Loucy (cell line): ENCODE data around the gene ZNF784.

Experiments
- H2AFZ ChIP-seq: fragments of 200-600 bp; sonication (generic); 2 replicates; pipeline ENCODE4 v1.6.0; 2016; ENCODE audit warnings: antibody characterized with exemption, mild to moderate bottlenecking, low read length, moderate library complexity
- H3F3A ChIP-seq: fragments of 200-600 bp; 2 replicates; pipeline ENCODE4 v1.6.0; 2016; ENCODE audit warnings: antibody characterized with exemption, low read depth, mild to moderate bottlenecking
- H3K27me3 ChIP-seq: fragments of 200-600 bp; sonication (generic); 2 replicates; pipeline ENCODE4 v1.6.1; 2014; ENCODE audit warnings: low read length, mild to moderate bottlenecking; ENCODE audit not compliant: insufficient read depth, poor library complexity, severe bottlenecking
- H3K36me3 ChIP-seq: fragments of 200-600 bp; sonication (generic); 2 replicates; pipeline ENCODE4 v1.6.1; 2016; ENCODE audit warnings: low read length; ENCODE audit not compliant: insufficient read depth
- H3K4me1 ChIP-seq: fragments of 200-600 bp; sonication (generic); 2 replicates; pipeline ENCODE4 v1.5.1; 2014; ENCODE audit warnings: low read length, mild to moderate bottlenecking; ENCODE audit not compliant: insufficient read depth, poor library complexity, severe bottlenecking
- H3K4me2 ChIP-seq: fragments of 200-600 bp; sonication (generic); 2 replicates; pipeline ENCODE4 v1.6.0; 2014; ENCODE audit warnings: antibody characterized with exemption, low read length, low read depth, mild to moderate bottlenecking; ENCODE audit not compliant: poor library complexity, severe bottlenecking
- H3K4me3 ChIP-seq: fragments of 200-600 bp; sonication (generic); 2 replicates; pipeline ENCODE4 v1.5.1; 2014; ENCODE audit warnings: low read length, mild to moderate bottlenecking, mixed read lengths; ENCODE audit not compliant: poor library complexity, severe bottlenecking
- H3K79me2 ChIP-seq: fragments of 200-600 bp; sonication (generic); 2 replicates; pipeline ENCODE4 v1.6.1; 2014; ENCODE audit warnings: low read length; ENCODE audit not compliant: insufficient read depth
- H3K9ac ChIP-seq: fragments of 200-600 bp; sonication (generic); 2 replicates; pipeline ENCODE4 v1.6.0; 2014; ENCODE audit warnings: mild to moderate bottlenecking, low read depth, low read length, moderate library complexity; ENCODE audit not compliant: poor library complexity, severe bottlenecking
- H3K9me2 ChIP-seq: fragments of 200-600 bp; sonication (generic); replicated peaks from 2 replicates; pipeline ENCODE4 v1.6.1; 2016; ENCODE audit warnings: low read depth, low read length, mixed read lengths
- H3K9me3 ChIP-seq: fragments of 200-600 bp; sonication (generic); 2 replicates; pipeline ENCODE4 v1.6.1; 2014; ENCODE audit warnings: mild to moderate bottlenecking, antibody characterized with exemption, low read length, low read depth; ENCODE audit not compliant: insufficient read depth
- H4K20me1 ChIP-seq: fragments of 200-600 bp; sonication (generic); 2 replicates; pipeline ENCODE4 v1.6.0; 2014; ENCODE audit warnings: antibody characterized with exemption, low read length, mild to moderate bottlenecking; ENCODE audit not compliant: insufficient read depth, poor library complexity, severe bottlenecking
- CTCF ChIP-seq: fragments of 200-600 bp; sonication (generic); conservative IDR thresholded peaks from 2 replicates; pipeline ENCODE4 v1.5.1; 2014; ENCODE audit warnings: mild to moderate bottlenecking, antibody characterized with exemption, low read length
- EZH2phosphoT487 ChIP-seq: fragments of 200-600 bp; IDR thresholded peaks from 2 replicates; pipeline ENCODE4 v1.6.1; 2018; ENCODE audit warnings: antibody characterized with exemption, mild to moderate bottlenecking, moderate library complexity, borderline replicate concordance

Gene ZNF784

GRCh38 chr19:55635334-55635717 is 11.0 kb upstream of the ZNF784 start:
- peaks cover 8% of the 10 kb centered on the region for H4K20me1 ChIP-seq
- H3K4me1 ChIP-seq = peaks cover 27% of the 10 kb centered on the region
- no peak for TF ChIP-seq CTCF
- TF ChIP-seq EZH2phosphoT487 = no peak
- H3K36me3 ChIP-seq = no peaks in the 10 kb centered on the region
- no peaks in the 10 kb centered on the region for H3K27me3 ChIP-seq
- H3K9ac ChIP-seq = peak overlapping the region; percentile 96
- peak overlapping the region; percentile 82; the same call in 1 of the 2 replicates for H2AFZ ChIP-seq
- no peaks in the 10 kb centered on the region for H3K9me3 ChIP-seq
- peak overlapping the region; percentile 99 for H3K4me2 ChIP-seq
- H3F3A ChIP-seq = no peaks in the 10 kb centered on the region
- H3K79me2 ChIP-seq = peaks cover 36% of the 10 kb centered on the region
- H3K9me2 ChIP-seq = no peaks in the 10 kb centered on the region
- peak overlapping the region; percentile 96 for H3K4me3 ChIP-seq

GRCh38 chr19:55633861-55634260 is 9.5 kb upstream of the ZNF784 start:
- H3K4me1 ChIP-seq = peaks cover 23% of the 10 kb centered on the region
- H3K4me2 ChIP-seq = peak overlapping the region; percentile 99
- H3K9me3 ChIP-seq = no peaks in the 10 kb centered on the region
- no peaks in the 10 kb centered on the region for H3F3A ChIP-seq
- H3K36me3 ChIP-seq = no peaks in the 10 kb centered on the region
- H3K79me2 ChIP-seq = peaks cover 30% of the 10 kb centered on the region
- H3K9me2 ChIP-seq = no peaks in the 10 kb centered on the region
- no peaks in the 10 kb centered on the region for H3K27me3 ChIP-seq
- peak overlapping the region; percentile 96 for H3K4me3 ChIP-seq
- no peak overlapping the region for H2AFZ ChIP-seq
- peak overlapping the region; percentile 96 for H3K9ac ChIP-seq
- TF ChIP-seq CTCF (no peak), EZH2phosphoT487 (no peak)
- H4K20me1 ChIP-seq = peaks cover 8% of the 10 kb centered on the region

- H3K9me2 ChIP-seq = no peaks in the 10 kb centered on the region
- no peaks in the 10 kb centered on the region for H3K9me3 ChIP-seq
- H2AFZ ChIP-seq = no peak overlapping the region
- H3K79me2 ChIP-seq = peaks cover 25% of the 10 kb centered on the region
- H3K4me2 ChIP-seq = no peak overlapping the region
- H3K4me1 ChIP-seq = peaks cover 20% of the 10 kb centered on the region
- no peaks in the 10 kb centered on the region for H3K27me3 ChIP-seq
- no peaks in the 10 kb centered on the region for H3K36me3 ChIP-seq
- no peaks in the 10 kb centered on the region for H3F3A ChIP-seq
- H3K9ac ChIP-seq = no peak overlapping the region
- peaks cover 8% of the 10 kb centered on the region for H4K20me1 ChIP-seq
- no peak overlapping the region for H3K4me3 ChIP-seq
- TF ChIP-seq CTCF (peak; percentile 75), EZH2phosphoT487 (no peak)
Measured at GRCh38 chr19:55632463-55632834, 8.1 kb upstream of the ZNF784 start.
